HL-60/S4 treated with retinoic acid at 250 ng/mL for 4 days and 3 days (cell line): Measurements from ENCODE around the gene RGS2.

Experiments
- in situ Hi-C: fragments of 300-500 bp; cut with MboI; formaldehyde crosslinking; loops from 2 replicates; pipeline ENCODE4 v1.7.0; 2022; ENCODE audit warnings: low sequenced_read_pairs

RGS2 gene, protein sequence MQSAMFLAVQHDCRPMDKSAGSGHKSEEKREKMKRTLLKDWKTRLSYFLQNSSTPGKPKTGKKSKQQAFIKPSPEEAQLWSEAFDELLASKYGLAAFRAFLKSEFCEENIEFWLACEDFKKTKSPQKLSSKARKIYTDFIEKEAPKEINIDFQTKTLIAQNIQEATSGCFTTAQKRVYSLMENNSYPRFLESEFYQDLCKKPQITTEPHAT

DNA sequence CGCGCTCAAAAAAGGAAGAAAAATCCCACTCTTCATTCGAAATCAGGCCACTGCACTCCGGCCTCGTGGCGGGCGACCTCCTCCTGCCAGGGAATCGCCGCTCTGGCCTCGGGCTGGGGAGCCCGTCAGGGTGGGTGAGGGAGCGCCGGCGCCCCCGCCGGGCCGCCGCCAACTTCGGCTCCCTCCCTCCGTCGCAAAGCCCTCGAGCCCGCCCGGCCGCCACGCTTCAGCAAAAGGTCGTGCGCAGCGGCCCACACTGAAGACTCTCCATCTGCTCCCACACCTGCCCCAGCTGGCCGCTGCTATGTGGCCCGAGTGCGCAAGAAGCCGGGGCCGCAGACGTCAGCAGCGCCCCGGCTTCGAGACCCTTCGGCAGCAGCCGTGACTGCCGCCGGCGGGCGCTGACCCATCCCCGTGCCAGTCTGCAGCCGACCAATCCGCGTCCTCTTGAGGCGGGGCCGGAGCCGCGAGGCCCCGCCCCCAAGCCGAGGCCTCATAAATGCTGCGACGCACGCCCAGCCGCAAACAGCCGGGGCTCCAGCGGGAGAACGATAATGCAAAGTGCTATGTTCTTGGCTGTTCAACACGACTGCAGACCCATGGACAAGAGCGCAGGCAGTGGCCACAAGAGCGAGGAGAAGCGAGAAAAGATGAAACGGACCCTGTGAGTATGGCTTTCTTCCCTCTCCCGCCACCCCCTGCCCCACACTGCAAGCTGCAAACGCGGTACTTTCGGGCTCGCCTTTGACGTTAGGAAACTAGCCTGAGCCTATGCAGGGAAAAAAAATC, at the start of gene RGS2:
Gene RGS2, plus strand, starts transcription at position 522 of the 789 bp plus-strand sequence. Its CDS starts 33 bp downstream, at position 555.
- in situ Hi-C loops = loop anchor here (25.0 kb wide), 1 partner anchor 204 kb away; no protein-coding TSS in a partner anchor

DNA sequence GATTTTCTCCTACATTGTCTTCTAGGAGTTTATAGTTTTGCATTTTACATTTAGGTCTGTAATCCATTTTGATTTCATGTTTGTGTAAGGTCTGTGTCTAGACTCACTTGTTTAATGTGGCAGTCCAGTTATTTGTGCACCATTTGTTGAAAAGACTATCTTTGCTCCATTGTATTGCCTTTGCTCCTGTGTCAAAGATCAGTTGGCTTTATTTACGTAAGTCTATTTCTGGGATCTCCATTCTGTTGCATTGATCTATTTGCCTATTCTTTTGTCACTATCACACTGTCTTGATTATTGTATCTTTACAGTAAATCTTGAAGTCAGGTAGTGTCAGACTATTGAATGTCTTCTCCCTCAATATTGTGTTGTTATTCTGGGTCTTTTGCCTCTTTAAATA, 49.7 kb upstream of the RGS2 start:
- in situ Hi-C loops = no loop called here

DNA sequence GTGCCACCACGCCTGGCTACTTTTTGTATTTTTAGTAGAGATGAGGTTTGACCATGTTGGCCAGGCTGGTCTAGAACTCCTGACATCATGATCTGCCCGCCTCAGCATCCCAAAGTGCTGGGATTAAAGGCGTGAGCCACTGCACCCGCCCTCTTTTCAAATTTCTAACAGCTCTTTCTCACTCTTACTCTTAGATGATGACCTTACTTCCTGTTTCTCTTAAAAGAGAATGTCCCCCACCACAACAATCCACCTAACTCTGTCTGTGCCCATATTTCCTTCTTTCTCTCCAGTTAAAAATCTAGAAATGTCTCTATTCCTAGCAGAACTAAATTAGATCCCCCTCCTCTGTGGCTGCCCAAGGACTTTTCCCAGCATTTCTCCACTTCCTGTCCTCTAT, 46.6 kb upstream of the RGS2 start:
- in situ Hi-C loops = no loop called here

DNA sequence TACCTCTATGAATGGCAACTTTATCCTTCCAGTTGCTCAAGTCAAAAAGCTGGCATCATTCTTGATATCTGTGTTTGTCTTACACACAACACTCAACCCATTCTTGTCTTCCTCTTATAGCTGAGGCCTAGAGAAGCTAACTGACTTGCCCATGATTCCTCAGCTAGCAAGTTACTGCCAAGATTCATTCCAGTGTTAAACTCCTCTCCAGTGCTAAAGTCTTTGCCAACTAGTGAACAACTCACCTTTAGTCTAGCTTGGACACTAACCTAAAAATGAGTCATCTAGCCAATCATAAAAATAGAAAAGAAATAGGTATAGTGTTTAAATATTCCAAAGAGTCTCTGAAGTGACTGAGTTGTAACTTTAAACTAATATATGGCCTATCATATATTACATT, 45.6 kb upstream of the RGS2 start:
- in situ Hi-C loops = no loop called here

DNA sequence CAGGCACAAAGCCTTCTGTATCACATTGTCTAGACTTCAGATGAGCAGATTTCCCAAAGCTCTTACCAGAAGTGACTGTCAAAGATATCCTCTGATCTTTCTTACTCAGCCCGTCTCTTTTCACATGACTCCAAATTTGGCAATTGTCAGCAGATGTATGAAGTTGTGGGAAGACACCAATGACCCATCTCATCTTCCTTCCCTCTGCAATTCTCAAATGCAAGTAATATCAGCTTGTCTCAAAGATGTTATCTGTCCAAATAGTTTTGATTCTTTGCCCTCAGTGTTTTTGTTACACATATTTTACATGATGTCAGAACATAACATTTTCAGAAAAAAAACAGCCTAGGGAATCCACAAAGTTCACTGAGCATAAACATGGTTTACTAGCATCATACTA, 45.1 kb upstream of the RGS2 start:
- in situ Hi-C loops = no loop called here

DNA sequence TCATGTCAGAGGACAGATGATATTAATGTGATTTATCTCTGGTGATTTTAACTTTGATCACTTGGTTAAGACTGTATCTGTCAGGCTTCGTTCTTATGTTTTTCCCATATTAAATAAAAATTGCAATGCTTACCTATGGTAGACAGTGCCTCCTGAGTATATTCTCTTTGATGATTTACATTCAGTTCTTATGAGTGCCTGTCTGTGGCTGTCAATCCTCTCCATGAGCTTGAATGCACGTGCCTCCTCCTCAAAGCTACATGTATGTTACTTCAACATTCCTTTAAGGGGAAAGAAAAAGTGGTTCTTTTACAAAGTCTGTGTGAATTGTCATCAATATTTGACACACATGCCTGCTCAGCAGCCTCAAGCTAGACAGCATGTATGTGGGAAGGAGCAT, 44.2 kb upstream of the RGS2 start:
- in situ Hi-C loops = no loop called here

DNA sequence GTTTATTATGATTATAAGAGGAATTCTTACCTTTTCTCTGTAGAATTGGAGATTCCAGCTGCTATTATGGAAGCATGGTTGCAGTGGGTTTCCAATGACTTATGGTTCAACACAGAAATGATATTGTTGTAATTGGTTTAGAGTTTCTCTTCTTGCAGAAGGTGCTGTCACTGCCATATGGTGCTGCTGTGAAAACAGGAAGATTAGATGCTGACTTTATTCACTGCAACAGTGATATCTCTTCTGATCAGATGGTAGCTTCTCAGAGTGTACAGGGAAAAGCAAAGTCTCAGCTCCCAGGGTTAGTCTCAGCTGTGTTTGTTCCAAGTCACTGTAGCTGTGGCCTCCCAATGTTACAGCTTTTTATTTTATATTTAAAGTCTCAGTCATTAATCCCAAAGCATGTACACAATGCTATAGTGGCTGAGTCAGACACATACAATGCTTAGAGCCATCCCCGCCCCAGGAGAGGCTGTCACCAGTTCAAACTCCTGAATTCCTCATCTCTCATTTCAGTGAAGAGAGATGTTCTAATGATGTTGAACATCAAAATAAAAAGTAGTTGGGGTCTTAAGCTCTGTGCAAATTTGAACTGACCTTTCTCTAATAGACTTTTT, 42.7 kb upstream of the RGS2 start:
- in situ Hi-C loops = no loop called here

DNA sequence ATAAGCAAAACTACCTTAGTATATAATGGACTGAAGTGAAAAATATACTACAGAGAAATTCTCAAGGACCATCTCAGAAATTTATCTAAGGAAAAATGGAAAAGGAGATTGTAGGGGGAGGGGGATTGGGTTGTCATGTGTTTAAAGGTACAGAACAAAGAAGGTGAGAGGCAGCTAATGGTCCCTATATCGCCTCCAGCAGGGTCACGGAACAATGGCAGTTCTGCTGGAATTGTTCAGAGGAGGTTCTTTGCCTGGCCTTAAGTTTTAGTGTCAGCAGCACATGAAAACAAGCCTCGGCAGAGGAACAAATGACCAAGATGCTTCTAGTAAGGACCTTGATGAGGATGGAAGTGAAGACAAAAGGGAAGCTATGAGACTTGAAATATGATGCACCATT, 42.0 kb upstream of the RGS2 start:
- in situ Hi-C loops = no loop called here

DNA sequence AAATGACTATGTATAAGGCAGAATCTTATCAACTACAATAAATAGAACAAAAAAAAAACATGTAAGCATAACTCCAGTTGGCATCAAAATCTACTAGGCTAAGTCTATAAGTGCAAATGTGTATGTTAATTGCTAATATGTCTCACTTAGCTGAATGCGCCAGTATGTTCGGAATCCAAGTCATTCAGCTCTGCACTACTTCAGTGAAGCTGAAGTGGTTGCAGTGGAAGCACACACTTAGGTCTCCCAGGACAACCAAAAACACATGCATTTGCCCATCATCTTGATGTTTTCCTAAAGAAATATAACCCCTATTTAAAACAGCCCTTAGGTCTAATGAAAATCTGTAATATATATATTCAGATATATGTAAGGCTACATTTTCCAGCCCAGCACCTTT, 41.0 kb upstream of the RGS2 start:
- in situ Hi-C loops = no loop called here

DNA sequence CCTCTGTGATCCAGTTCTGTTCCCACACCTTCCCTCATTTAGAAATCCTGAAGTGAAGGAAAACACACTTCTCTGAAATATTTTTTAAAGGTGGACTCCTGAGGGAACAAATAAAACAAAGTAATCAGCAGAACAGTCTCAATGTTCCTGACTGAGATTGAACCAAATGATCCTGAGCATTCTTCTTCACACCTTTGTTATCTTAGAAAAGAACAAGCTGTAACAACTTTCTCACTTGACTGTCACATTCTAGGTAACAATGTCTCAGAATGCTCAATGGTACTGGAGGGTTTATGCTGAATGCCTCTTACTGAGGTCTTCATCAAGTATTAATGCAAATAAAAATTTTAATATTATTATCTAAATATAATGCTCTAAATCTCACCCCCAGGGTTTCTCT, 40.4 kb upstream of the RGS2 start:
- in situ Hi-C loops = no loop called here

DNA sequence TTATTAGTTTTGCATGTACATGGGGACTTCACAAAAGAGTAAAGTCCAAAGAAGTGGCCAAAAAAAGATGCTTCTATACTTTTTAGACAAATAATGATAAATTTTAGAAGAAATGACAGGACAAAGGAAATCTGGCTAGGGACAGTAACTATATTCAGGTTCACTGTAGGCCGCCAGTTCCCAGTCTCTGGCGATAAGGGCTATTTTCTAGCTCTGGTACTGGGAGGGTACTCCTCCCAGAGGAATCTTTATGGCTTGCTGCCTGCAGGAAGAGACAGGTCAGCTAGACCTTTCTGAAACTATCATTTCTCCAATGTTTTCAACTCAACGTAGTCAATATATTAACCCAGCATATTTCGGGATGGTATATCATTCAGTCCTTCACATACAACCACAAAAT, 37.5 kb upstream of the RGS2 start:
- in situ Hi-C loops = no loop called here

DNA sequence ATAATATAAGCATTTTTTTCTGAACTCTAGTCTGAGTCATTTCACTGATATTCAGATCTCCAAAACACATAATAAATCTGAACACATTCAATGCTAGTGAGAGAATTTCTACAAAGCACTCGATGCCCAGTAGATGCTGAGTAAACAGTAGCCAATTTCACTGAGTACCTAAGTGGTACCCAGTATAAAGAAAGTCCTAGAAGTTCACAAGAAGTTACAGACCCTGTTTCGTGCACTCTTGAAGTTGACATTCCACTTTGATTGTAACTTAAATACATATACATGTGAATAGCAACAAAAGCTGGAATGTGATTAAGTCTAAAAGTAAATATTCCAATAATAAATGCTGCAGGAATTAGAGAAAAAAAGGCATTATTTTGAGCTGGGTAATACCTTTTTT, 33.2 kb upstream of the RGS2 start:
- in situ Hi-C loops = no loop called here

DNA sequence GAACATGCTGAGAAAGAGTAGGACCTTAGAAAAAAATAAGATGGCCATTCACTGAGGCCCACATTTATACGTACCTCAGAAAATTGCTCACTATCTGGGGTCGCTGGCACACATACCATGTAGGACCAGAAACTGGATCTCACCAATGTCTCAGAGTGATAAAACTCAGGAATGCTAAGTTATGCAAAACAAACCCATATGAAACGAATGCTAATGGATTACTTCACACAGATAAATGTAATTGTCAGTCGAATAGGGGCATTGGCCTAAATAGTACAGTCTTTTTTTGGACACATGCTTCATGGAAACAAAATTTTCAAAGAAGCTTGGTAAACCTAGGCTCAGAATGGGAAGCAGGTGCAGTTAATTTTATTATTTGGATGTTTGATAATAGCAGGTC, 32.6 kb upstream of the RGS2 start:
- in situ Hi-C loops = no loop called here

DNA sequence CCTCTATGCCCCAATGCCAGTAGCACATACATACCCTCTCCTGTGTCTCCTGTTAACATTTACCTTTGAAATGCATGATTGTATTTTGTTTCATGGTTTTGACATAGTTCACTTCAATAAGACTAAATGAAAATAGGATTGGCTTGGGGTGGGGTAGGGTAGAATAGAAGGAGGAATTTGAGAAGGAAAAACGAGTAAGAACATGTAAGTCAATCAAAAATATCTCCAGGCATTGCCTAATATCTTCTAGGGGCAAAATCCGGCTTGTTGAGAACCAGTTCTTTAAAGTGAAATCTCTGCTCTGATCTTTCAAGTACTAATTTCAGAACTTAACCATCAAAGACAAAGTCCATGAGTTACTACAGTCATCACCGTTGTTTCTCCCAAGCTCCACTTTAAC, 31.8 kb upstream of the RGS2 start:
- in situ Hi-C loops = no loop called here

DNA sequence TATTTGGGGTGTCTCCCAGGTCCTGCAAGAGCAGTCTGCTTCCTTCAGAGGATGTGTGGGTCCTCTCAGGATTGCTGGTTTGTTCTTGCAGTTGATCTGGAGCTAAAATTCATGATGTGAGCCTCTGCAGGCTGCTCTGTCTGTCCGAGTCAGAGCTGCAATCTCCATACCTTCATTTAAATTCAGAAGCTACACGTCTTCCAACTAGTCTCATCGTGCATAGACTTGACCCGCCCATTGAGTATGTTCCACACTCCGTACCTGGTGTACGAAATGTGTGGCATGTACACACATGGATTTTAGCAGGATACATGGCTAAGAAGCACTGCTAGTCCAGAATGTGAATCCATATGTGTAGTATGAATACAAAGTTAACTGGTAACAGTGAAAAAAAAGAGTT, 25.0 kb upstream of the RGS2 start:
- in situ Hi-C loops = no loop called here

DNA sequence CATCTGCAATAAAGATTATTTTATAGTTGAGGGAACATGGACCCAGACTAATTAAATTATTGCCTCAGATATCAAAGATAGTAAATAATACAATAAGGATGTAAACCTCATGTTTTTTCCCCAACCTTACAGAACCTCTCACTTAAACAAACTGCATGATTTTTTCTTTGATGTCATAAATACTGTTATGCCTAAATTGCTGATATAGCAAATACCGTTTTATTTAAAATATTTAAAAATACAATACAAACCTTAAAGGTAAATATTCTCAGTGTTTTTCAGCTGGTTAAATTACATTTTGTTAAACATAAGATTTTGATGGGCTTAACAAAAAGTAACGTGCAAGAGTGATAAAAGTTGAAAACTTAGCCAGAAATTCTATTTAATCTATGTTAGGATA, 24.4 kb upstream of the RGS2 start:
- in situ Hi-C loops = no loop called here

DNA sequence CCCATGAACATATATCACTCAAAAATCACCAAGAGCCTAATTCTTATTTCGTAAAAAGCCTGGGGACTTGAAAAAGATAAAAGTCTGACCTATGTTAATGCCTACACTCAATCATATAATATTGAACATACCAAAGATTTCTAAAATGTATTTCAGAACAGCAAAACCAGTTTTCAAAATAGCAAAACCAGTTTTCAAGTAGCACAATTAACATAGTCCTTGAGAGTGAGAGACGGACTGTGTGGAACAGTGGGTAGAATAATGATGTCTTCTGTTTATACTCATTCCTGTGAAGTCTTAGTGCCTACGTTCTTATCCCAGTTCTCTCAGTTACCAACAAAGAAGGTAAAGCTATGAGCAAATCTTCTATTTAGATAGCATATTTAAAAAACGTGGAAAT, 22.3 kb upstream of the RGS2 start:
- in situ Hi-C loops = no loop called here

DNA sequence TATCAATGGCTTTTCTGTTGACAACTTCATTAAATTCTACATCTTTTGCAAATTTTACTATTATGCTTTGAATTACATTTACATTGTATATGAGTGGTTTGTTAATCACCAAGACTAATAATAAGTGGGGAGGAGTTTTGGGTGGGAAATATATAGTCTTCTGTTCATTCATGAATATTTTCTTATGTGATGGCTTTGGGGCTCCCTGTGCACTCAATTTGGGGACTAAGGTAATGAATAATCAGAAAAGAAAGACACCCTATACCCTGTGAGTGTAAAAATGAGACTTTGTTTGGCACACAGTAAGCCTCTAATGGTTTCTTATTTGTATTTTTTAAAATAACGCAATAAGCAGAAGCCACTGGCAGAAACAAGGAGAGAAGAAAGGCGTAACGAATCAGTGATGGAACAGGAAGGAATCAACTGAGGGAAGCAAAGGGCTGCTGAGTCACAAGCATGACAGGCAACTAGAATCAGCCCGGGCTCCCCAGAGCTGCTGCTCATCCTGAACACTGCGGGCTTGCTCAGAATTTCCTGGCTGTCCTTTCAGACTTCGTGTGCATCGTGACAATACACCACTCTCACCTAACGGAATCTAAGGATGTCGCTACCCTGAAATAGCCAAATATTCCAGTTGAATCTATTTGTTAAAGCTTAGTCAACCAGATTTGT, 20.8 kb upstream of the RGS2 start:
- in situ Hi-C loops = no loop called here

DNA sequence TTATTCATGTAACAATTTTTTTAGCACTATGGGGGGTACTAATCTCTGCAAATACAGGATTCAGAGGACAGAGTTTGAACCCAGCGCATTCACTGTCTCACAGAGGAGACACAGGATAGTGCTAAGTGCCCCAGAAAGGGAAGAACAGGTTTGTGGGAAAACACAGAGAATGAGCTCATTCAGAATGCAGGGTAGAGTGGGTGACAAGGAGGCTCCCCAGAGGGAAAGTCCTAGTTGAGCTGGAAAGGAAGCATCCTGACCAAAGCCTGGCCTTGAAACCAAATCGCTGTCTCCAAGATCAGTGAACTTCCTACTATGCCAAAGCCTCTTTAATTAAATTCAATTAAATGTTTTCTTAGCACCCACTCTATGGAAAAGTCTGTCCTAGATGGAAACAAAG, 19.0 kb upstream of the RGS2 start:
- in situ Hi-C loops = no loop called here

DNA sequence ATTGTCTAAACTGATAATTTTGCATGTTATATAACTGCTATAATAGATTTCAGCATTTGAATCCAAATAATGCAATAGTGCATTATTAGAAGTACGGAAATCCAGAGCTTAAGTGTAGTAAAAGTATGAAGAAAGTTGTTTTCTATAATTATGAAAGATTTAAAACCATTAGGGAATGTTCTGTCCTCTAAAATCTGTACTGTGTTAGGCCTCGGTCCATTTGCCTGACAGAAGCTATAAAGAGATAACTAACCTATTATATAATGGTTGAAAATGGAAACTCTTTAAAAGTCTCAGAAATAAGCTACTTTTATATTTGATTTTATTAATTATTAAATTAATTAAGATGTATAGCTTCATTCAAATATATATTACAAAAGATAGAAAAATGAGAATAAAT, 16.2 kb upstream of the RGS2 start:
- in situ Hi-C loops = no loop called here

DNA sequence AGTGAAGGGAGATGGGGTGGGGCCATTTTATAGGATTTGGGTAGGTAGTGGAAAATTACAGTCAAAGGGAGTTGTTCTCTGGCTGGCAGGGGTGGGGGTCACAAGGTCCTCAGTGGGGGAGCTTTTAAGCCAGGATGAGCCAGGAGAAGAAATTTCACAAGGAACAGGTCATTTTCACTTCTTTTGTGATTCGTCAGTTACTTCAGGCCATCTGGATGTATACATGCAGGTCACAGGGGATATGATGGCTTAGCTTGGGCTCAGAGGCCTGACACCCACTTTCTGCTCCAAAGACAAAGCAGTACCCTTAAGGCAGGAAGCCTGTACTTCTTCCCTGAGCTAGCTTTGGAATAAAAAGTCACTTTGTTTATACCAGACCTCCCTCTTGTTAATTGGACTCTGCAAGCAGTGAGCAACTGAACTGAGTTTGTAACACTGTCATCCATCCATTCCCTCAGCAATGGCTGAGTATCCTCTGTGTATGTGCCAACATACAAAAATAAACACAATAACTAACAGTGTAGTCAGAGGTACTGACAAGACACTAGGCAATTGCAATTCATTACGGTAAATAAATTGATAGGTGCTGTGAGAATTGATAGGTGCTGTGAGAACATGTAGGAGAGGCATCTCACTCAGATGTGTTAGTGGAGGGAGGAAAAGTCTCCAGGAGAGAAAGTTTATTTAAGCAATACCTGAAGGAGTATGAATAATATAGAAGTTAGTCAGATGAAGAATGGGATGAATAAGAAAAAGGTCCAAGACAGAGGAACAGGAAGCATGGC, 14.7 kb upstream of the RGS2 start:
- in situ Hi-C loops = no loop called here
